ENCODE results near the gene GDPD2.

Gene GDPD2

DNA sequence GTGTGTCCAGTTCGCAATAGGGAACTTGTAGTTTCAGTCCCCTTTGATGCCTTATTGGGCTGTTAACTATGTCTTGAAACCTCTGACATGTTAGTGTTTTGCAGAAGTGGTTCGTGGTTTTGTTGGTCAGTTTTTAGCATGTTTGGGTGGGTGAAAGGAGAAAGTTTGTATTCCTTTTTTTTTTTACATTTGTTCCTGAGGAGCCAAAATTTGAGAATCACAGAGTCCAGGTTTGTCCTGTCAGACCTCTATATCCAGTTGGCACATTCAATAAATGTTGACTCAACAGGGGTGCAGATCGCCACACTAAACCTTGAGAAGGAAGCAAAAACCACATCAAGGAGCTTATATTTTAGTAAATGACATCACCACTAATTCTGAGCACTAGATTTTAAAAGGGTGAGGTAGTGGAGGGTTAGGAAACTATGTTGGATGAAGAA is 47.8 kb downstream of the GDPD2 start:
- no peak overlapping the region for H3K4me3 ChIP-seq (ENCODE audit: low read depth, low read length)

DNA sequence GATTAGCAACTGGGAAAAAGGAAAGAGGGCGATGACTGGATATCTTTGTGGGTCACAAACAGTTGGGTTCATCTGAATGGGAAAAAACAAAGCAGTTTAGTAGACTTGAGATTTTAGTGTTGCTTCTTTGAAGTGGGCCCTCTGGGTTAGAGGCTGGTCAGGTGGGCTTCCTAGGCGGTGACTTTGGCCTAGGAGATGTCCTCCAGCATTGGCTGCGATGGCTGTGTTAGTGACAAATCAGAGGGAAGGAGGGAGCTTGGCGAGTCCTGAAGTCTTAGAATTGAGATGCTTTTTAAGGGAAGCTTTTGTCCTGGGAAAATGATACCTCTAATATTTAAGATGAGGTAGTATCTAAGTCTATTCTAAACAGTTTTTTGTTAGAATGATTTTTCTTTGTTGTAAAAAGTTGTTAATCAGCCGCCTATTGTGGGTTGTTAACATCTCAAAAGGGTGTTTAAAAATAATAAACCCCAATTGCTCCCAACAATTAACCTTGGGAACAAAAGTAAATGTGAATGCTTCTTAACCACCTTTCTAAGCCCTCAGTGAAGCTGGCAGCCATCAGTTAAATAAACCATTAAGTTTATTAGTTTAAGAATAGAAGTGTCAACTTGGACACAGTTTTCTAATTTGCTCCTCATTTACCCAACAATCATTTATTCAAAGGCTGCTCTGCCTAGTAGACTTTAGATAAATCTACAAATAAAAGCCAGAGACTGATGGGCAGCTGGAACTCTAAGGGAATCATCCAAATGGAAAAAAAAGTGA is 53.2 kb downstream of the GDPD2 start:
- no peak overlapping the region for H3K4me3 ChIP-seq (ENCODE audit: low read depth, low read length)

DNA sequence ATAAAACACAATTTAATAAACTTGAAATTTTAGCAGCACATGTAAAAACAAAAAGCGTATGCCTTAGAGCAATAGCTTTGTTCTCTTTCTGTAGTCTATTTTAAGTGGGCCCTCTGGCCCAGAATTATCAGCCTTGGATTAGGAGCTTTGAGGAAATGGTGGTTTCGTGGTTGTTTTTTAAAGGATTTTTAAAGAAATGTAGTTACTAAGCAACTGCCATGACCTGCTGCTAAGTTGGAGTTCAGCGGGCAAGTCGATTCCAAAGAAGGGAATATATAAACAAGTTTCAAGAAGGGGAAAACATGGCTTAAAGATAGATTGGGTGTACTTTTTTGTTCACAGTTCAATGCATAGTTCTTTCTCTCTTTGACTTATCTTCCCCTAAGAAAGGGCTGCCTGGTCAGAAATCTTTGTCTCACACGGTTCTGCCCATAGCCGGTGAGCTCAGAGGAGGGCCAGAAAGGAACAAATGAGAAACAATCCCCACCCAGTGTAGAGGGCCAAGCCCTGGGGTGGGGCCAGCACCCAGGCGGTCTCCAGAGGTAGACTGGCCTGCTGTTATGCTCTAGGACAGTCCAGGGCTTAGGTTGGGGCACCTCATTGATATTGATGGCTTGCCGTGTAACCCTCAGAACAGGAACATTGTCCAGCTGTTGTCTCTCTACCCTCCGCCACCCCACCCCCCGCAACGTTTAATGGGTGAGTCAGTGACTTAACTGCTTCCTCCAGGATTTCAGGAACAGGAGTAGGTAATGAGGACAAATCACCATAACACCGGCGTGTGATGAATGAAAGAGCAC is 54.0 kb downstream of the GDPD2 start:
- no peak overlapping the region for H3K4me3 ChIP-seq (ENCODE audit: low read depth, low read length)

DNA sequence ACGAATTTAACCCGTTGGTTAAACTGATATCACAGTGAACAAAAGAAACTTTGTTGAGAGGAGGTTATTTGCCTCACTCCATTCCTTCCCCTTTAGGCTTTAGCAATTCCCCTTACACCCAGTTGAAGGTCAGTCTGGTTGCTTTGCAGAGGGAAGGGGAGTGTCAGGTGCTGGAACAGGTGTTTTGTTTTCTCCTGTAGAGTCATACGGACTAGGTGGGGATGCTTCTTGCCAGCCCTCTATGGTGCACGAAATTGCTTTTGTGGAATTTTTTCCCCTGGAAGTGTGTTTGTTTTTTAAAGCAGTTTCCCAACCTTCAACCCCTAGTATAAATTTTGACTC is 54.6 kb downstream of the GDPD2 start:
- H3K4me3 ChIP-seq (ENCODE audit: low read depth, low read length) = no peak overlapping the region

DNA sequence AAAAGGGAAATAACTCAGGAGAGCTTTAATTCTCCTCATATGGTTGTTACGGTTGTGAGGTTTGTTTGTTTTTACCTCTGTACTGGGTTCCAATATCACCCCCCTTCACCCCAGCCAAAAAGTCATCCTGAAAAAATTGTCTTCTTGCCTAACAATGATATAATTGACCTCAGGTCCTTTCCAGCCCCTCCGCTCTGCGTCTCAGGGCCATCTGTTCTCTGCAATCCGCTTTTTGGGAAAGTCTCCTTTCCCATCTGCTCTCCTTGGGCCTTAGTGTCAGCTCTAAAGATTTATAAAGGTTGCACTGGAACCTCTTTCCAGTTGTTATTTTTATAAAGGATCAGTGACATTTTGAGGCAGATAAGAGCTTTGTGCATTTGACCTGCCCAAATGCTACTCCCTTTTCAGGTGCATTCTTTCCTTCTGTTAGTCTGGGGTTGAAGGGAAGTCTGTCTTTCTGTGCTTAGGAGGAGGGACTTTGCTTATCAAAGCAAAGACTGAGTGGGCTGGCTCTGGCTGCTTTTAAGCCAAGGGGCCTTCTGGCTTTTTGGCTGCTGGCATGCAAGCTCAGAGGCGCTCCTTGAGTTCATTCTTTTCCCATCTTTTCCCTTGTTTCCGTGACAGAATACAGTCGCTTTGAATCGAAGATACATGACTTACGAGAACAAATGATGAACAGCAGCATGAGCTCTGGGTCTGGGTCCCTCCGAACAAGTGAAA is 55.6 kb downstream of the GDPD2 start:
- H3K4me3 ChIP-seq (ENCODE audit: low read depth, low read length) = no peak overlapping the region

DNA sequence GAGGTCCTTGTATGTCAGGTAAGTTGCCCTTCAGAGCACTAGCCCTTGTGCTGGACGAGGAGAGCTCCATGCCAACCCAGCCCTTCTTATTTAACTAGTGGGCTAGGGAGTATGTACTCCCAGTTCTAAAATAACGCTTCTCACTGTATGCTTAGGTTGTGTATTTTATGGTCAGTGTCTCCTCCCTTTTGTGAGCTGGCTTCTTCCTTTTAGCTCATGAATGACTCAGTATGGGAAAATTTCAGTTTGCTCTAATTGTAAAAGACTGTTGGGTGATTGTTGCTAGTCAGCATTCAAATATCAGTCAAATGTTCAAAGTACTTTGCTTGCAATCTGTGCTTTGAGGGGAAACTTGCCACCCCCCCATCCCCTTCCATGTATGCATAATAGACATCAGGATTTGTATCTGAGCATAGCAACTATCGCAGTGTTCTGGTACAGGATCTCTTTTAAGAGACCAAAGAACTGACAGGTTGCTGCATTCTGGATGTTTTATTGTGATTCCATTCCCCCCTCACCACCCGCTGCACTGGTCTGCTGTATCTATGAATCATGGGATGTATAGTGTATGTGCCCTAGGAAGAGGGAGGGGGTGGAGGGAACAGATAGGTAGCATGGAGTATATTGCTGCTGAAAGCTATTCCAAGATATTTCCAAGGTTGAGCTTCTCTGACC is 56.3 kb downstream of the GDPD2 start:
- no peak overlapping the region for H3K4me3 ChIP-seq (ENCODE audit: low read depth, low read length)

DNA sequence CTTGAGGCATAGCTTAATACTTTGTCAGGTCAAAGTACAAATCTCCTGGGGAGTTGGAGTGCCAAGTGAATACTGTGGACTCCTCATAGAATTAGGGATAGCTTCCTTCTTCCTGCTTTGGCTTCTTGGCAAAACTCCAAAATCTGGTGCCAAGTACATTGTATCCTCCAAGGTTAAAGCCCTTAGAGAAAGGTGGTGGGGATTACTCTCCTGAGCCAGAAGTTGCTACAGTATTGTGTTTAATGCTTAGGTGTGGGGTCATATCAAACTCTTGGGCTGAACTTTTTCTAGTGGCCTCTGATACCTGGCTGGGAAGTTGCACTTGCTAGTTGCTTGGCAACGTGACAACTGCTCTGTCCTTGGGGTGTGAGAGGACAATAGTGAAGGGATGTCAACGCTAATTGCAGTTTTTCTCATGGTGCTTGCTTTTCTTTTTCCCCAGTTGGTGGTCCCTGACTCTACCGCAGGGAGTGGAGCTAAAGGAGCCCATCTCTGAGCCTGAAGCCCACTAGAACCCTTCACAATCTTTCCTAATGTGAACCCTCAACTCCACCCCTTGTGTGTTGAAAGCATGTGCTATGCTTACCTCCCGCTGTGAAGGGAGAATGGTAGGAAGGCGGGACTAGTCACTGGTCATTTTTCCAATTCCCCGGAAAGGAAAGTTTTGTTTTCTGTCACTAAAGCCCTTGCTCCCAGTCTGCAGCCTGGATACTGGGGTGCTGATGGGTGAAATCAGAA is 57.0 kb downstream of the GDPD2 start:
- no peak overlapping the region for H3K4me3 ChIP-seq (ENCODE audit: low read depth, low read length)

DNA sequence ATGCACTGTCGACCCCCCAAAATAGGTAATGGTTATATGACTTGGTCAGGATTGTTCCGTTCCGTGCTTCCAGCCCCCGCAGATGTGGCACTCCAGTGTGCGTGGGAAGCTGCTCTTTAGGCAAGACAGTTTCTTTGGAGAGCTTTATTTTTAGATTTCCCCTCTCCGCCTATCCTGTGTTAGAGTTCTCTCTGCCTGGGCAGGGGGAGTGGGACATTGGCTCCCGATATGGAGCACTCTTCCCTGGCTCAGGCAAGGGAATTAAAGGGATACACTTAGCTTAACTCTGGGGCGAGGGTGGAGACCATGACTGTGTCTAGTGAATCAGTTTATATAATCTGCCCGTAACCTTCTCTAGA is 57.5 kb downstream of the GDPD2 start:
- H3K4me3 ChIP-seq (ENCODE audit: low read depth, low read length) = no peak overlapping the region

DNA sequence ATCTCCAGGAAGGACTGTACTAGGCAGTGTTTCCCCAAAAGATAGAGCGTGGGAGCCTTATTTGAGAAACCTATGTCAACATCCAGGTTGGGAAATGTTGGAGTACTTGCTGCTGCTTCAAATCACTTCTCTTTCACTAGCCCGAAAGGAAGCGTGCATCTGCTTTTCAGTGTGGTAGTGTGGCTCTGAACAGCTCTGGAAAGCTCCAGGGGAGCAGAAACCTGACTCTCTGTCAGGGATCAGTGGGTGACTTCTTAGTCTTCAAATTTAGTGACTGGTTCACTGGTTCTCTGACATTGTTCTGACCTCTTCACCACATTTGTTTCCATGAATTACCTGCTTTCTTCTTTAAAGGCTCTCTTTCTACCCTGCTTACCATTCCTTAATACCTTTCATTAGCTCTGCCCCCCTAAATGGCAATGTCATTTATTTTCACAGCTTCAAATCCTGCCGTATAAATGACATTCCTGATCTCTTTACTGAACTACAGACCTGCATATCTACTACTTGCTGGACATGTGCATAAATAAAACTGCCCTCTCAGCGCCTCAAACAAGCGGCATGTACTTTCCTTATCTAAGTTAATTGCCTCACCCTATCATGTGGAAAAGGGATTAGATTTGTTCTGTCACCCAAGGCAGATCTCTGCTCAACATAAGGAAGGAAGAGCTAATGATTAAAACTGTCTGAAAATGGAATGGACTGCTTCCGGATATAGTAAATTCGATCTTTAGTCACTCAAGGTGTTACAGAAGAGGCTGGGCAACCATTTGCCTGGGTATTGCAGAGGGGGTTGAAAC is 58.6 kb downstream of the GDPD2 start:
- no peak overlapping the region for H3K4me3 ChIP-seq (ENCODE audit: low read depth, low read length)

DNA sequence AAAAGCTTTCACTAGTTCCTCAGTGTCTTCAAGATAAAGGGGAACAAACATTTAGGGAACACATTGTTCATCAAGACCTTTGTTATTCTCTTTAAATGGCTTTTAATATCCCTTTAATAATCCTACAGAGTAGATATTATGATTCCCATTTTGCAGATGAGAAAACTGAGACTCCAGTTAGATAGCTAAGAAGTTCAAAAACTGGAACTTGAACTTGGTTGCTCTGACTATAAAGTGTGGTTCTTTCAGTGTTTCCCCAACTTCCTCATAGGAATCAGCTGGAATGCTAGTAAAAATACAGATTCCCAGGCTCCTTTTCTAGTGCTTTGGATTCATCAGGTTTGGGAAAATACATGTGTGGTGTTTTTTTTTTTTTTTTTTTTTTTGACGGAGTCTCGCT is 59.2 kb downstream of the GDPD2 start:
- no peak overlapping the region for H3K4me3 ChIP-seq (ENCODE audit: low read depth, low read length)

Measured in iPS-11a (cell line).